PC-9 (cell line): ENCODE results near the gene SCML1.

Experiments used
- EZH2 ChIP-seq: fragments of 200-600 bp; sonication (generic); IDR thresholded peaks from 2 replicates; pipeline ENCODE4 v1.8.0; 2017; ENCODE audit warnings: antibody characterized with exemption, low read depth
- TF ChIP-seq, protein P1 (sequence below): fragments of 200-600 bp; sonication (generic); conservative IDR thresholded peaks from 2 replicates; pipeline ENCODE4 v1.6.1; 2017; ENCODE audit warnings: mixed run types, antibody characterized with exemption, mild to moderate bottlenecking, moderate library complexity

DNA sequence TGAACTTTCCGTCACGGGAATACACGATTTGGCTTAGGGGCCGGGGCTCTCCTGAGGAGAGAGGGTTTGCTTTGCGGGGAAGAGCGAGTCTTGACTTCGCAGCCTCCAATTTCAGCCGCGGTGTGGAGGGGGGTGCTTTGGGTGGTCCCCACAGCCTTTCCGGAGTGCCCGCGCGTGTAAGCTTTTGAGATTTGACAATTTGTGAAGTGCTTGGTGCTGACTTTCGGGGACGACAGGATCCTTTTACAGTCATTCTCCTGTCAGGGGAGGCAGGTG lies 355 bp downstream of the SCML1 start:
- TF ChIP-seq, protein P1, sequence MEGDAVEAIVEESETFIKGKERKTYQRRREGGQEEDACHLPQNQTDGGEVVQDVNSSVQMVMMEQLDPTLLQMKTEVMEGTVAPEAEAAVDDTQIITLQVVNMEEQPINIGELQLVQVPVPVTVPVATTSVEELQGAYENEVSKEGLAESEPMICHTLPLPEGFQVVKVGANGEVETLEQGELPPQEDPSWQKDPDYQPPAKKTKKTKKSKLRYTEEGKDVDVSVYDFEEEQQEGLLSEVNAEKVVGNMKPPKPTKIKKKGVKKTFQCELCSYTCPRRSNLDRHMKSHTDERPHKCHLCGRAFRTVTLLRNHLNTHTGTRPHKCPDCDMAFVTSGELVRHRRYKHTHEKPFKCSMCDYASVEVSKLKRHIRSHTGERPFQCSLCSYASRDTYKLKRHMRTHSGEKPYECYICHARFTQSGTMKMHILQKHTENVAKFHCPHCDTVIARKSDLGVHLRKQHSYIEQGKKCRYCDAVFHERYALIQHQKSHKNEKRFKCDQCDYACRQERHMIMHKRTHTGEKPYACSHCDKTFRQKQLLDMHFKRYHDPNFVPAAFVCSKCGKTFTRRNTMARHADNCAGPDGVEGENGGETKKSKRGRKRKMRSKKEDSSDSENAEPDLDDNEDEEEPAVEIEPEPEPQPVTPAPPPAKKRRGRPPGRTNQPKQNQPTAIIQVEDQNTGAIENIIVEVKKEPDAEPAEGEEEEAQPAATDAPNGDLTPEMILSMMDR, result no peak
- no peak for TF ChIP-seq EZH2
